ENCODE data around the gene LAMA5. TPM values are rescaled to one million over a fixed set of nuclear protein-coding genes. Genes with fewer than 3 reads are reported as not detected.

LAMA5 gene
- total RNA-seq, 2 experiments from 2014 or later, result 0.16 to 0.78 TPM

DNA sequence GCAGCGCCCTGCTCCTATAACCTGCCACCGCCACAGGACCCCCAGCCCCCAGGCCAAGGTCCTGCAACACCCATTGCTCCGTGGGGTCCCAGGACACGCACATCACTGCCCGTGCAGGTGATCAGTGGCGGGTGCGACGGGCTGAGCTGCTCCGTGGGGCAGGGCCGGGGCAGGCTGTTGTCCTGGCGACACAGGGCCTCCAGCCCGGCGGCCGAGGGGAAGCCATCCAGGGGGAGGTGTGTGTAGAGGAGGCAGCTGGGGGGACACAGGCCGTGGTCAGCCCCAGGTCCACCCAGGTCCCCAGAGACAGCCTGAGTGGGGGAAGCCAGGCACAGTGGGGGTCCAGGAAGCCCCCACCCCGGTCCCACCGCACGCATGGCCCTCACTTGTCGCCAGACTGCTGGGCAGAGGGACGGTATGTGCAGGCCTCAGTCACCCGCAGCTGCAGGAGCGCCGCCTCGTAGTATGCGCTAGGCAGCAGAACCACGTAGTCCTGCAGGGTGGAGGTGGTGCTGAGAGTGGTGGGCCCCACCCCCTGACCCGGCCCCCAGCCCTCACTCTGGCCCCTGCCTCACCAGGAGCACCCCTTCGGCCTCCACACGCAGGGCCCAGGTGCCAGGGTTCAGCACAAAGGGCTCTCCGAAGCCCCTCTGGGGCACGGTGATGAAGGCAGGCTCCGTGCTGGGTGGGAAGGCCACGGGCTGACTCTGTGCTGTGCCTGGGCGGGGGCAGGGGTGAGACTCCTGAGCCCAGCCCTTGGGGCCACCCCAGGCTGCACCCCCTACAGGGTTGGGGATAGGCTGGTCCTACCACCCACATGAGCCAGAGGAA, 33.9 kb downstream of the LAMA5 start:
- TF ChIP-seq, protein P1, sequence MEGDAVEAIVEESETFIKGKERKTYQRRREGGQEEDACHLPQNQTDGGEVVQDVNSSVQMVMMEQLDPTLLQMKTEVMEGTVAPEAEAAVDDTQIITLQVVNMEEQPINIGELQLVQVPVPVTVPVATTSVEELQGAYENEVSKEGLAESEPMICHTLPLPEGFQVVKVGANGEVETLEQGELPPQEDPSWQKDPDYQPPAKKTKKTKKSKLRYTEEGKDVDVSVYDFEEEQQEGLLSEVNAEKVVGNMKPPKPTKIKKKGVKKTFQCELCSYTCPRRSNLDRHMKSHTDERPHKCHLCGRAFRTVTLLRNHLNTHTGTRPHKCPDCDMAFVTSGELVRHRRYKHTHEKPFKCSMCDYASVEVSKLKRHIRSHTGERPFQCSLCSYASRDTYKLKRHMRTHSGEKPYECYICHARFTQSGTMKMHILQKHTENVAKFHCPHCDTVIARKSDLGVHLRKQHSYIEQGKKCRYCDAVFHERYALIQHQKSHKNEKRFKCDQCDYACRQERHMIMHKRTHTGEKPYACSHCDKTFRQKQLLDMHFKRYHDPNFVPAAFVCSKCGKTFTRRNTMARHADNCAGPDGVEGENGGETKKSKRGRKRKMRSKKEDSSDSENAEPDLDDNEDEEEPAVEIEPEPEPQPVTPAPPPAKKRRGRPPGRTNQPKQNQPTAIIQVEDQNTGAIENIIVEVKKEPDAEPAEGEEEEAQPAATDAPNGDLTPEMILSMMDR (IDR thresholded peaks at IDR 0.05), result no peak
- Histone ChIP-seq H3K9me3 (ENCODE audit: control insufficient read depth in 1 of 2, insufficient read depth in 1 of 2, low read length in 2 of 2) (peaks cover 0 to 18% of the 10 kb centered on the region in 2 experiments), H3K36me3 (ENCODE audit: insufficient read depth, low read length) (no peaks in the 10 kb centered on the region), H3K4me3 (ENCODE audit: low read length) (no peak overlapping the region), H3K27me3 (ENCODE audit: control insufficient read depth in 1 of 2, insufficient read depth in 2 of 2, low read length in 2 of 2) (peaks cover 0 to 2% of the 10 kb centered on the region in 2 experiments), H3K27ac (ENCODE audit: low read depth in 1 of 2, low read length in 2 of 2) (no peak overlapping the region), H3K4me1 (ENCODE audit: insufficient read depth, low read length) (no peaks in the 10 kb centered on the region)
- POLR2A ChIA-PET, result no interaction called here
- H3K4me3 Mint-ChIP-seq, result no peak overlapping the region
- CTCF ChIA-PET, result no interaction called here
- H3K4me1 Mint-ChIP-seq (ENCODE audit: low read depth), result no peaks in the 10 kb centered on the region
- H3K27me3 Mint-ChIP-seq, result peaks cover 14% of the 10 kb centered on the region
- no peak for DNase-seq
- no peak for ATAC-seq (ENCODE audit: poor library complexity)
- no peaks in the 10 kb centered on the region for H3K36me3 Mint-ChIP-seq (ENCODE audit: low read depth)
- H3K27ac Mint-ChIP-seq, result no peak overlapping the region
- intact Hi-C loops (cut with DNase I, micrococcal nuclease), result no loop called here
- H3K9me3 Mint-ChIP-seq, result no peaks in the 10 kb centered on the region

DNA sequence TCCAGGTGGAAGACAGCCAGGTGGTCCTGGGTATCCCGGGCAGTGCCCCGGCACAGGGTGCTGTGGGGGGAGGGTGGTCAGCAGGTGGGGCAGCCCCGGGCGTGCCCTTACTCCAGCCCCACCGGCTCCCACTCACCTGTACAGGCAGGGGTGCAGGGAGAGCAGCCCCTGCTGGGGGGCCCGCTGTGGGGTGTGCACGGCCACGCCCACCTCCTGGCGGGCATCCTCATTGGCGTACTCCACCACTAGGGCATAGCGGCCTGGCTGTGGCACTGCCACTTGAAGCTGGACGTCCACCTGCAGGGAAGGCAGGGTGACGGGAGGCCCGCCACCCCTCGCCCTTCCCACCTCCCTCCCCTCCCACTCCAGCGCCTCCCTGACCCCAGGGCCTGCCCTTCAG, 34.7 kb downstream of the LAMA5 start:
- POLR2A ChIA-PET, result no interaction called here
- peaks cover 0 to 2% of the 10 kb centered on the region in 2 experiments for H3K27me3 ChIP-seq (ENCODE audit: control insufficient read depth in 1 of 2, insufficient read depth in 2 of 2, low read length in 2 of 2)

DNA sequence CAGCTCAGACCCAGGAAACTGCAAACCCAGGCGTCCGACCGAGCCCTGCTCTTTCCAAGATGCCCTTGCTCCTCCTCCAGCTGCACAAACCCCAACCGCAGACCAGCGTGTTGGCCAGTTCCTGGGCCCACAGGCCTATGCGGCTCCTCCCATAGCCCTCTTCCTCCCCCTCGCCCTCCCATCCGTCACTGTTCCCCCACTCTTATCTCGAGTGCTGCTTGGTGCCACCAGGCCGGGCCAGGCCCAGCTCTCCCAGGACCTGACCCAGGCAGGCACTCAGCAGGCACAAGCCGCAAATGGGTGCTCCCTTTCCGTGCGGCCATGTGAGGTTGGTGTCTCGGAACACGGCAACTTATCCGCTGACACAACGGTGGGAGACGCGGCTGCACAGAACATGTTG, 35.8 kb downstream of the LAMA5 start:
- H3K36me3 ChIP-seq (ENCODE audit: insufficient read depth, low read length), result no peaks in the 10 kb centered on the region
- H3K4me1 ChIP-seq (ENCODE audit: insufficient read depth, low read length), result no peaks in the 10 kb centered on the region
- ATAC-seq (ENCODE audit: poor library complexity) (no peak), DNase-seq (no peak)
- intact Hi-C loops (cut with DNase I, micrococcal nuclease), result no loop called here
- H3K4me3 ChIP-seq (ENCODE audit: low read length), result no peak overlapping the region
- no peak overlapping the region for H3K27ac ChIP-seq (ENCODE audit: low read depth in 1 of 2, low read length in 2 of 2)
- no peaks in the 10 kb centered on the region for H3K36me3 Mint-ChIP-seq (ENCODE audit: low read depth)
- peaks cover 9% of the 10 kb centered on the region for H3K27me3 Mint-ChIP-seq
- H3K27ac Mint-ChIP-seq, result no peak overlapping the region
- H3K4me1 Mint-ChIP-seq (ENCODE audit: low read depth), result no peaks in the 10 kb centered on the region
- TF ChIP-seq, protein P1 (IDR thresholded peaks at IDR 0.05), result no peak
- POLR2A ChIA-PET, result no interaction called here
- H3K4me3 Mint-ChIP-seq, result no peak overlapping the region
- no peaks in the 10 kb centered on the region for H3K9me3 Mint-ChIP-seq
- CTCF ChIA-PET, result no interaction called here
- H3K9me3 ChIP-seq (ENCODE audit: control insufficient read depth in 1 of 2, insufficient read depth in 1 of 2, low read length in 2 of 2), result peaks cover 0 to 4% of the 10 kb centered on the region in 2 experiments
- peaks cover 0 to 2% of the 10 kb centered on the region in 2 experiments for H3K27me3 ChIP-seq (ENCODE audit: control insufficient read depth in 1 of 2, insufficient read depth in 2 of 2, low read length in 2 of 2)

More for the DNA sequence above, 34.7 kb downstream of the LAMA5 start:
- no peak overlapping the region for H3K4me3 Mint-ChIP-seq
- no peak overlapping the region for H3K4me3 ChIP-seq (ENCODE audit: low read length)
- no peaks in the 10 kb centered on the region for H3K36me3 ChIP-seq (ENCODE audit: insufficient read depth, low read length)
- no peaks in the 10 kb centered on the region for H3K36me3 Mint-ChIP-seq (ENCODE audit: low read depth)
- no peak for ATAC-seq (ENCODE audit: poor library complexity)
- H3K9me3 ChIP-seq (ENCODE audit: control insufficient read depth in 1 of 2, insufficient read depth in 1 of 2, low read length in 2 of 2), result peaks cover 0 to 15% of the 10 kb centered on the region in 2 experiments
- no peak overlapping the region for H3K27ac ChIP-seq (ENCODE audit: low read depth in 1 of 2, low read length in 2 of 2)
- intact Hi-C loops (cut with DNase I, micrococcal nuclease), result no loop called here
- no peak overlapping the region for H3K27ac Mint-ChIP-seq
- peaks cover 14% of the 10 kb centered on the region for H3K27me3 Mint-ChIP-seq
- no peaks in the 10 kb centered on the region for H3K4me1 ChIP-seq (ENCODE audit: insufficient read depth, low read length)
- H3K9me3 Mint-ChIP-seq, result no peaks in the 10 kb centered on the region
- H3K4me1 Mint-ChIP-seq (ENCODE audit: low read depth), result no peaks in the 10 kb centered on the region
- CTCF ChIA-PET, result no interaction called here
- TF ChIP-seq, protein P1 (IDR thresholded peaks at IDR 0.05), result no peak
- no peak for DNase-seq
